HuH-7 (cell line): ENCODE data around the gene SERINC2.

Source experiments
- DNase-seq: peaks from one replicate; pipeline ENCODE4 v3.0.0; 2011; ENCODE audit warnings: low spot score

Gene SERINC2

GRCh38 chr1:31412732-31413404 is at the start of gene SERINC2:
TSS of gene SERINC2 (plus strand) at chr1:31413213. CDS start at chr1:31413266, 53 bp downstream.
- DNase-seq = peak; percentile 61

DNA sequence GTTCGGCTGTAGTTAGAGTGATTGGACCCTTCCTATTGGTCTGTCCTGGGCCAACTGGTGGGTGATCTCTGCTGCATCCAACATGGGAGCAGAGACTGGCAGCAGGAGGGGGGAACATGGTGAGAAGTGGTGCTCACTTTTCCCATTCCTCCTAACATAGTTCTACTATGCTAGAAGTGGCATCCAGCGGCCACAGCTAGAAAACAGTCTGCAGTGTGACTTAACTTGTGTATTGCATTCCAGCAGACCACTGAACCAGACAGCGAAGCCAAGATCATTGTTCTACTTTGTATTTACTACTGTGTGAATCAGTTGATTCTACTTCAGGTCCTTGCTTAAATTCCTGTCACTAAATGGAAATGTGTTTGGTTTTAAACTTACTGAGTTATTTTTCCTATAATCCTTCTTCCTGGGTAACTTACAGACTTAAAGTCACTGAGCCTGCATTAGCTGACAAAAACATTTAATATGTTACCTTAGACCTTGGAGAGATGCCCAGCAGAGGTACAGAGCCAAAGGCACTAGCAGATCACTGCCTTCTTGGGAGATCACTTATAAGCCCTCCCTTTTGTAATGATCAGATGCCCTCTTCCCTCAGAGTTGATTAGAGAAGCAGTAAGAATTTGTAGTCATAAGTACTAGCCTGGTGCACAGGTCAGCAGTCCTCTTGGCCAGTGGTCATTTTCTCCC is 48.3 kb upstream of the SERINC2 start:
- DNase-seq = no peak

DNA sequence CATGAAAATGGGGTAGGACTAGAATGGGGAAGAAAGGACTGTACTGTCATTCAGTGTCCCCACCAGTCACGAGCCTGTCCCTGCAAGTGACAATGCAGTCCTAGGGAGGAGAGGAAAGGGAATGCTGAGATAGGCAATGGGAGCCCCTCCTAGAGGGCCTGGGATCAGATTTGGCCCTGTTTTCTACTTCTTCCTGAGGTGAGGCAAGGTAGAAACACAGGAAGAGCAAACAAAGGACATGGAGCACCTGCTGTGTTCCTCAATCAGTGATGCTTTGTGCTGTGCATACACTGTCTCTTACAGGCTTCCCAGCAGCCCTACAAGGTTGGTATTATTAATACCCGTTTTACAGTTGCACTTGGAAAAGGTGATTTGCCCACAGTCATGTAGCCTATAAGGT is 46.2 kb upstream of the SERINC2 start:
- DNase-seq = no peak

DNA sequence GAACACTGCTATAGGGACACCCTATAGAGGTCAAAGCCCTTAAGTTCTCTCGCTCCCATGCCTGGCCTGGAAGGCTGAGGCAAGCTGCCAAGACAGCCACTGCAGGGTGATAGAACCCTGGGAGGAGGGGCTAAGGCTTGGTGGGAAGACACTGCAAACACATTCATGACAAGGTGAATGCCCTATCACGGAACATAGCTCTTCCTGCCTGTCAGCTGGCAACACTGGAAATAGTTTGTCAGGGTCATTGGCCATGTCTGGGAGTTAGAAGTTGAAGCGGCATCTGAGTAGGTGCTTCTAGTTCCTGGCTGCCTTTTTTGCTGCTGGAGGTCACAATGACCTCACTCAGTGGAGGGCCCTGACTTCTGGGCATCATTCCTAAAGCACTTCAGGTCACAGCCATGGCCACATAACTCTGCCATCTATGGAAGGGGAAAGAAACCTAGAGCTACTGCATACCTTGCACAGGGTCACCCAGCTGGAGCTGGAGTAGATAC is 44.4 kb upstream of the SERINC2 start:
- DNase-seq = no peak

DNA sequence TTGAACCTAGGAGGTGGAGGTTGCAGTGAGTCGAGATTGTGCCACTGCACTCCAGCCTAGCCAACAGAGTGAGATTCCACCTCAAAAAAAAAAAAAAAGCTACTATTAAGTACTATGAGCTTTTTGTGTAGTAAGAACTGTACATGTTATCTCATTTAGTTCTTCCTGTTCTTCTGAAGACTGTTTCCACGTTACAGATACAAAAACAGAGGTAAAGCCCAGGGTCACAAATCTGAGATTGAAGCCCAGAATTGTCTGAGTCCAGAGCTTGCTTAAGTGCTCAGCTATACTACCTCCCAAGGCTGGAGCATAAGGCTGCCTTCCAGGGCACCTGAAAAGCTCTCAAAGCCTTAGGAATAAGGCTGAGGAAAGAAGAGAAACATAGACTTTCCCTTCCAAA is 43.0 kb upstream of the SERINC2 start:
- no peak for DNase-seq

DNA sequence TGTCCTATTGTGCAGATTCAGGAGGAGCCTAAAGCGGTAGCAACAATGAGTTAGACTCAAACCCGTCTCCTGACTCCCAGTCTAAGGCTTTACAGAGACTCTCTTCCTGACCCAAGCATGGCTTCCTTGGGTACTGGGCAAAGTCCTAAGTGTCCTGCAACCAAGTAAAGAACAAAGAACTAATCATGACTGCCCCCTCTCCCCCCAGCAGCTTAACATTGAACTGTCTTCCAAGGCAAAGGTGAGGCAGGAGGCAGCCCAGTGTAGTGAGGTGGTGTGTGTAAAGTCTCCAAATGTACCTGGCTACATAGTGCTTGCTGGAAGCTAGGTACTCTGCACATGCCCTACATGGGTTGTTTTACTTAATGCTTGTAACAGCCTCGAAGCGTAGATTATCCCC is 42.4 kb upstream of the SERINC2 start:
- no peak for DNase-seq

- DNase-seq = peak; percentile 43
Observed at GRCh38 chr1:31371121-31371959, 41.7 kb upstream of the SERINC2 start.

- no peak for DNase-seq
Observed at GRCh38 chr1:31372051-31372450, 41.0 kb upstream of the SERINC2 start.

- no peak for DNase-seq
Observed at GRCh38 chr1:31372751-31373055, 40.3 kb upstream of the SERINC2 start.

DNA sequence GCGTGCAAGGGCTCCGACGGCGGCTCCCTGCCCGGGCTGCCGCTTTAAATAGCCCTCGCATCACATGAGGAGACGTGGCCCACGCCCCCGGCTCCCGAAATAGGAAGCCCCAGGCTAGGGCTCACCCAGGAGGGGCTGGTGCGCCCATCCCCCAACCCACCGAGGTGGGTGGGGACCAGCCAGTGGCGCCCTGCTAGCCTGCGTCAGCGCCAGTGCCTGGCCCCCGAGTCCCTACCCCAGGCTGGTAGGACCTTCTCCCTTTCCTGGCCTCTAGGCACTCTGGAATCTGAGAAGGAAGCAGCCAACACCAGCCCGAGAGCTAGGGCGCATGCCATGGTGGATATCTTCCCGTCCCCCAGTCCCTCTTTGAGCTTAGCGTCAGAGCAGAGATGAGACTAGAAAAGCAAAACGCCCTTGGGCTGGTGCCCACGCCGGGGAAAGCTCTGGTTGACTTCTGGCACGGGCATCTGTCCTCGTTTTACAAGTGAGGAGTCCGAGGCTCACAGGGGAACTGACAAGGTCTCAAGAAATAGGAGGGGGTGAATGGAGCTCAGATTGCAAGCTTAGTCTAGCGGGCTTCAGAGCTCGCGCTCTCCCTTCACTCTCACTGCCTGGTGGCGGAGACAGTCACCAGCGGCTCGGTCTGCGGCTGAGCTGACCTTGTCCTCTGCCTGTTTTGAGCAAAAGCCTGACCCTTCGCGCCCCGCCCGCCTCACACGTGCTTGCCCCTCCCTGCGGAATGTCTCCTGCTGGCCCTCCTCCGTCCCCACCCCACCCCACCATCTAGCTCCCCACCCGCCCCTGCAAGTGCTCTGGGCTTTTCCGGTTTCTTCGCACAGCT is 39.7 kb upstream of the SERINC2 start, which contains the start of gene FABP3:
TSS of gene FABP3 (minus strand) at position 21 of the 841 bp plus-strand sequence. CDS start 62 bp downstream, outside the sequence.
- DNase-seq = peak; percentile 70

- DNase-seq = no peak
Observed at GRCh38 chr1:31373897-31374486, 39.0 kb upstream of the SERINC2 start.

DNA sequence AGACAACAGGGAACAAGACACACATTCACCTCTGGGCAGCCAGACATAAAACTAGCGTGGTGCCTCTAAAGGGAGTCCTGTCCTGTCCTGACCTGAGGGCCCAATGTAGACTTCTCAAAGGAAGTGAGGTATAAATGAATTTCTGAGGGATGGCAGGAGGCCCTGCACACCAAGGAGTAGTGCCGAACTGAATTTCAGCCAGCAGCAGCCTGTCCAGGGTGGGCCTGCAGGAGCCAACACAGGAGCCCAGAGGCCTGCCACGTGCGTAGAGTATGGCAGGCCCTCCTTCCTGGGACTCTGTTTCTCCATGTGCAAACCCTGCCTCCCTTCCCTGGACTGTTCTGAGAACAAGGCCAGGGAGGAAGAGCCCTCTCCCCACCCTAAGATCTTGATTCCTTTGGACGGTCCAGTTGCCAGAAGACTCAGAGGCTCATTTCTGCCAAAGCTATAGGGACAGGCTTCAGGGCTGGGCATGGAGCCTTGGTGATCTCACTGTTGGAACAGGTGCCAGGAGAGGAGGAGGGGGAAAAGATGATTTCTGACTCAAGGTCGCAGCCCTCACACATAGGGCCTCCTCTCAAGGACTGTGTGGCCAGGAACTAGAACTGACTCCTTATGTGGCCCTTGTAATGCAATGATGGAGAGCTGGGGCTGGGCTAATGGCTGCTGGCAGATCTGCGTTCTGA is 38.4 kb upstream of the SERINC2 start:
- no peak for DNase-seq

DNA sequence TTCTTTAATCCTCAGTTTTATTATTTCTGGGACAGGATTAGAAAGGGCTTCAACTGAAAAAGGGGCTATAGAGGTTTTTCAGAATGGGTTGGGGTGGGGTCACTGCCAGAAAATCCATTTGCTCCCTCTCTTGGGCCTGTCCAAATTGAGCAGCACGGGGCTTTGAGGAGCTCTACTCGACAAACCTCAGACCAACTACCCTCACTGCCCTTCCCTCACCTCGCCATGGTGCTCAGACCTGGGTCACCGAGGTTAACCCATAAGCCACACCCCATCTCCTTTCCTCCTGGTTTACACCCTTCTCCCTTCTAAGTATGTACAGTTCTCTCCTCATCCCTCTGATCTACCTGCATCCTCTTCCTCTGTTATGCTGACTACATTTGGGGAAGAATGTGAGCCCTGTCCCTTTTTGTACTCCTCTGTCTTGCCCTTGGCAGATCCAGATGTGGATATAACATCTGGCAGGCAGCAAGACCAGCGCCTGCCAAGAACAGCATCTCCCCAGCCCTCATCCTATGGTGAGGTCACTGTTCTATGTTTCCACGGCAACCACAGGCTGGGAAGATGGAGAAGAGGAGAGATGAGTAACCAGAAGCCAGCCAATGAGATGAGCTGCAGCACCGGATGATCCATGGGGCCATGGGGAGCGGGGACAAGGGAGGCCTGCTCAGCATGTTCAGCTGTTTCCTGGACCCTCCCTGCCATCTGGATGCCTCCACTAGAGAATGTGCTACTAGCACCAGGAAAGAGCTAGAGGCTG is 36.5 kb upstream of the SERINC2 start:
- no peak for DNase-seq

- DNase-seq = no peak
Observed at GRCh38 chr1:31377364-31377863, 35.6 kb upstream of the SERINC2 start.

- DNase-seq = no peak
Observed at GRCh38 chr1:31378001-31378400, 35.0 kb upstream of the SERINC2 start.

DNA sequence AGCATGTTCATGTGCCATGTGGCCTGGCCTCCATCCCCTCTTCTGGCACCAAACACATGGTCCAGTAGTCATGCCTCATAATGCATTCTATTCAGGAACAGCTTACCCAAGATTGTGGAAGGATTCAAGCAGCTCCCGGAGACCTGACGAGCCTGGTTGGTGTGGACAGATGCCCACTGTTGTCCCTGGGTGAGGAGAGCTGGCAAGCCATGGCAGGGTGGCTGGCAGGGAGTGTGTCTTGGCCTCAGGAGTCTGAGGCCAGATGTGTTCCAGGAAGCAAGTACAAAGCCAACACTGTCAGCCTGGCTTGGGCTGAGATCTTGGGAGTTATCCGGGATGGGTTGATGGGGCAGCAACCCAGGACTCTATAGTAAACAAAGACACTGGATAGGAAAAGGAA is 32.8 kb upstream of the SERINC2 start:
- no peak for DNase-seq

- no peak for DNase-seq
Observed at GRCh38 chr1:31381394-31382294, 31.4 kb upstream of the SERINC2 start.

DNA sequence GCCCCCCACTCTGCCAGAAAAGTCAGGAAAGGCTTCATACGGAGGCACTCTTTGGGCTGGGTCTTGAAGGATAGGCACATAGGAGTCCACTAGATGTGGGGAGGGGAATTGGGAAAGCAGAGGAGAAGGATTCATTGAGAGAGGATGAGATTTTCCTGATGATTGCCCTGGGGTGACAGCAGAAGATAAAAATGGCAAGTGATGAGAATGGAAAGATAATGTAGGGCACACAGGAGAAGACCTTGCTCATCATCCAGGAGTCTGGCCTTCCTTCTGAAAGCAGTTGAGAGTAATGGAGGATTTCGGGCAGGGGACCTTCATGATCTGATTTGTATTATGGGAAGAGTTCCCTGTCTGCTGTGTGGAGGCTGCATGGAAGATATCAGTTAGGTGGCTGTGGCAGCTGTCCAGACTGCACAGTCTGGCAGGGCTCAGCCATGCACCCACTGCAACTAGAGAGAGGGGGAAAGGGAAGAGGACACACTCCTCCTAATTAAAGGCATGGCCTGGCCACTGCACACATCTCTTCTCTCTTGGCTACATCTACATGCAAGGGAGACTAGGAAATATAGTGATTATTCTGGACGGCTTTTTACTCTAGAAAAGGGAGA is 30.5 kb upstream of the SERINC2 start:
- DNase-seq = no peak
